H1 (cell line): ENCODE data around the gene COPS2. TPM values are rescaled to one million over a fixed set of nuclear protein-coding genes. Genes with fewer than 3 reads are reported as not detected.

ENCODE experiments used
- CTCF ChIA-PET: fragments of 300-600 bp; sonication (Branson Sonifier 250); formaldehyde crosslinking; loops from one replicate; lab custom pipeline; 2021; ENCODE audit not compliant: partially characterized antibody; lab: Charles Lee
- POLR2A ChIA-PET: fragments of 300-600 bp; sonication (Branson Sonifier 250); formaldehyde crosslinking; loops from one replicate; lab custom pipeline; 2021; ENCODE audit warnings: inconsistent platforms; ENCODE audit not compliant: partially characterized antibody; lab: Charles Lee
- DNase-seq, 2 experiments: peaks; one replicate each; pipeline versions ENCODE4 v3.0.0 to v3.0.0-alpha.2; 2010 to 2022; ENCODE audit warnings: low spot score in 2 of 2, low read depth in 1 of 2, mixed read lengths in 1 of 2
- FAIRE-seq: peaks from 2 replicates; lab custom pipeline; 2011; peaks lifted over from hg19 to GRCh38; lab: Jason Lieb, UNC
- H2AFZ ChIP-seq: 2 replicates; pipeline ENCODE4 v1.8.1; 2012; ENCODE audit warnings: low read length, inconsistent platforms
- H2AK5ac ChIP-seq: 2 replicates; pipeline ENCODE4 v1.6.1; 2013; ENCODE audit warnings: low read depth, low read length
- H2BK120ac ChIP-seq: replicated peaks from 2 replicates; pipeline ENCODE3; 2013; ENCODE audit warnings: low read depth, low read length, inconsistent platforms
- H2BK12ac ChIP-seq: 2 replicates; pipeline ENCODE4 v1.6.1; 2013; ENCODE audit warnings: low read depth, low read length
- H2BK15ac ChIP-seq: 2 replicates; pipeline ENCODE4 v1.6.1; 2013; ENCODE audit warnings: low read length
- H2BK20ac ChIP-seq: 2 replicates; pipeline ENCODE4 v1.6.1; 2013; ENCODE audit warnings: low read length
- H2BK5ac ChIP-seq: 2 replicates; pipeline ENCODE4 v1.6.1; 2013; ENCODE audit warnings: low read depth, low read length
- H3K14ac ChIP-seq: 2 replicates; pipeline ENCODE4 v1.6.1; 2013; ENCODE audit warnings: inconsistent platforms; ENCODE audit not compliant: insufficient read length
- H3K18ac ChIP-seq: 2 replicates; pipeline ENCODE4 v1.6.1; 2013; ENCODE audit warnings: low read length; ENCODE audit errors: extremely low read depth
- H3K23ac ChIP-seq: 2 replicates; pipeline ENCODE4 v1.6.1; 2013; ENCODE audit warnings: inconsistent platforms; ENCODE audit not compliant: insufficient read length
- H3K23me2 ChIP-seq: 2 replicates; pipeline ENCODE4 v1.6.1; 2013; ENCODE audit warnings: low read depth, low read length
- H3K27ac ChIP-seq: 2 replicates; pipeline ENCODE4 v1.6.1; 2011; ENCODE audit warnings: low read depth, low read length, inconsistent platforms
- H3K27me3 ChIP-seq, 4 experiments: replicated peaks in 1 of 4; 1 replicate in 1 of 4; 2 replicates in 3 of 4; pipeline versions ENCODE4 v1.6.1 to v1.8.1; 2011 to 2013; ENCODE audit warnings: low read length in 3 of 4, mild to moderate bottlenecking in 3 of 4, inconsistent platforms in 2 of 4, mixed read lengths in 2 of 4, moderate library complexity in 1 of 4; ENCODE audit not compliant: control insufficient read depth in 3 of 4, insufficient read depth in 3 of 4; ENCODE audit errors: extremely low read depth in 1 of 4
- H3K36me3 ChIP-seq, 4 experiments: 2 replicates each; pipeline versions ENCODE4 v1.6.1 to v1.8.1; 2011 to 2013; ENCODE audit warnings: mild to moderate bottlenecking in 4 of 4, low read length in 3 of 4, moderate library complexity in 2 of 4, control low read depth in 1 of 4, inconsistent platforms in 1 of 4; ENCODE audit not compliant: insufficient read depth in 4 of 4, control insufficient read depth in 2 of 4
- H3K4ac ChIP-seq: replicated peaks from 2 replicates; pipeline ENCODE3; 2013; ENCODE audit warnings: low read length, low read depth, mixed read lengths, inconsistent platforms; ENCODE audit not compliant: insufficient read length
- H3K4me1 ChIP-seq, 4 experiments: replicated peaks in 1 of 4; 1 replicate in 1 of 4; 2 replicates in 3 of 4; pipeline versions ENCODE4 v1.6.1 to v1.8.1; 2011 to 2013; ENCODE audit warnings: low read length in 3 of 4, inconsistent platforms in 2 of 4, mixed read lengths in 1 of 4; ENCODE audit not compliant: insufficient read depth in 4 of 4, control insufficient read depth in 3 of 4
- H3K4me2 ChIP-seq, 2 experiments: 2 replicates each; pipeline versions ENCODE4 v1.6.1 to v1.8.1; 2011 to 2013; ENCODE audit warnings: low read depth in 2 of 2, low read length in 2 of 2, control low read depth in 1 of 2, inconsistent platforms in 1 of 2, mild to moderate bottlenecking in 1 of 2; ENCODE audit not compliant: insufficient read depth in 1 of 2
- H3K4me3 ChIP-seq, 4 experiments: fragments of 200-600, 300-600 bp in 1 of 4; sonication (generic), shearing (Covaris generic), sonication (Bioruptor Twin) in 1 of 4; 2 replicates each; pipeline versions ENCODE4 v1.5.1 to v1.8.1; 2011 to 2016; ENCODE audit warnings: low read length in 4 of 4, low read depth in 3 of 4, control low read depth in 2 of 4, inconsistent platforms in 2 of 4, mild to moderate bottlenecking in 2 of 4, mixed read lengths in 1 of 4, moderate library complexity in 1 of 4; ENCODE audit not compliant: insufficient read depth in 2 of 4; ENCODE audit errors: extremely low read depth in 1 of 4
- H3K56ac ChIP-seq: replicated peaks from 2 replicates; pipeline ENCODE3; 2013; ENCODE audit warnings: low read depth, mild to moderate bottlenecking, mixed read lengths, low read length, inconsistent platforms; ENCODE audit not compliant: insufficient read length
- H3K79me1 ChIP-seq: 2 replicates; pipeline ENCODE4 v1.6.1; 2013; ENCODE audit warnings: low read depth, low read length, control low read depth
- H3K79me2 ChIP-seq, 2 experiments: 2 replicates each; pipeline versions ENCODE4 v1.6.1 to v1.8.1; 2012 to 2013; ENCODE audit warnings: low read length in 2 of 2, mild to moderate bottlenecking in 2 of 2, inconsistent platforms in 1 of 2; ENCODE audit not compliant: insufficient read depth in 2 of 2, control insufficient read depth in 1 of 2
- H3K9ac ChIP-seq, 4 experiments: replicated peaks in 1 of 4; 1 replicate in 1 of 4; 2 replicates in 3 of 4; pipeline versions ENCODE4 v1.6.1 to v1.8.1; 2011 to 2013; ENCODE audit warnings: low read depth in 3 of 4, low read length in 3 of 4, control low read depth in 2 of 4, mild to moderate bottlenecking in 2 of 4, moderate library complexity in 2 of 4, inconsistent platforms in 1 of 4; ENCODE audit errors: extremely low read depth in 1 of 4
- H3K9me3 ChIP-seq, 2 experiments: 2 replicates each; pipeline versions ENCODE4 v1.6.1 to v1.8.1; 2012 to 2013; ENCODE audit warnings: mild to moderate bottlenecking in 2 of 2, moderate library complexity in 2 of 2, control low read depth in 1 of 2, inconsistent platforms in 1 of 2, low read depth in 1 of 2, low read length in 1 of 2, mixed read lengths in 1 of 2; ENCODE audit not compliant: insufficient read depth in 2 of 2
- H4K20me1 ChIP-seq, 2 experiments: replicated peaks in 1 of 2; 2 replicates each; pipeline versions ENCODE3 to v1.8.1; 2011 to 2013; ENCODE audit warnings: inconsistent platforms in 2 of 2, low read length in 2 of 2, mild to moderate bottlenecking in 1 of 2; ENCODE audit not compliant: insufficient read depth in 2 of 2, control insufficient read depth in 1 of 2
- H4K5ac ChIP-seq: 2 replicates; pipeline ENCODE4 v1.6.1; 2013; ENCODE audit warnings: low read length, low read depth, mixed read lengths, inconsistent platforms; ENCODE audit not compliant: insufficient read length
- H4K8ac ChIP-seq: 2 replicates; pipeline ENCODE4 v1.8.0; 2013; ENCODE audit warnings: mild to moderate bottlenecking, moderate library complexity, low read length, inconsistent platforms; ENCODE audit not compliant: insufficient read depth; ENCODE audit errors: extremely low read depth
- H4K91ac ChIP-seq: replicated peaks from 2 replicates; pipeline ENCODE3; 2013; ENCODE audit warnings: low read length, mixed read lengths, inconsistent platforms; ENCODE audit not compliant: insufficient read length
- EZH2 ChIP-seq: fragments of 200-600 bp; sonication (generic); IDR thresholded peaks from 2 replicates; pipeline ENCODE4 v1.7.1; 2012; ENCODE audit warnings: low read depth, mild to moderate bottlenecking, moderate library complexity, low read length, inconsistent platforms; ENCODE audit not compliant: severe bottlenecking
- HDAC2 ChIP-seq, 2 experiments: fragments of 300-600 bp in 1 of 2; sonication (generic) in 1 of 2; IDR thresholded peaks; 2 replicates each; pipeline ENCODE4 v1.6.1; 2011 to 2012; ENCODE audit warnings: low read depth in 2 of 2, low read length in 2 of 2, mild to moderate bottlenecking in 2 of 2, moderate library complexity in 2 of 2, borderline replicate concordance in 1 of 2, inconsistent platforms in 1 of 2
- MAFK ChIP-seq: IDR thresholded peaks from 2 replicates; pipeline ENCODE4 v1.6.1; 2012; ENCODE audit warnings: low read depth, mild to moderate bottlenecking, improper control_type of control experiment, low read length
- MAX ChIP-seq: IDR thresholded peaks from 2 replicates; pipeline ENCODE4 v1.6.1; 2012; ENCODE audit warnings: inconsistent platforms
- NANOG ChIP-seq: IDR thresholded peaks from 2 replicates; pipeline ENCODE4 v1.6.1; 2011; ENCODE audit warnings: low read length, low read depth, mild to moderate bottlenecking, inconsistent platforms; ENCODE audit not compliant: insufficient read depth, poor library complexity, severe bottlenecking
- TBP ChIP-seq: IDR thresholded peaks from 2 replicates; pipeline ENCODE4 v1.6.1; 2011; ENCODE audit warnings: low read depth, low read length, improper control_type of control experiment
- TEAD4 ChIP-seq: IDR thresholded peaks from 2 replicates; pipeline ENCODE4 v1.6.1; 2012; ENCODE audit warnings: low read depth, low read length, inconsistent platforms, mixed read lengths
- WGBS, 2 experiments: shearing (Covaris generic) in 1 of 2; methylation state at CpG; one replicate each; pipeline versions ENCODE4 v1.1.6 to v1.1.7; 2013 to 2015; ENCODE audit warnings: low lambda C conversion rate in 2 of 2, mixed read lengths in 2 of 2, inconsistent platforms in 1 of 2, low coverage in 1 of 2, missing lambda C conversion rate in 1 of 2; ENCODE audit not compliant: insufficient replicate concordance in 2 of 2, insufficient coverage in 1 of 2, insufficient read length in 1 of 2; ENCODE audit errors: extremely low coverage in 1 of 2, missing lambda C conversion rate in 1 of 2; 5-methylcytosine and 5-hydroxymethylcytosine counted together
- polyA plus RNA-seq, 7 experiments: library from polyadenylated mRNA; depleted of rRNA in 3 of 7; stranded (reverse) in 5 of 7; unstranded in 2 of 7; fragments of >200 nt in 5 of 7; fragments of 200-250 nt in 2 of 7; gene quantifications; 1 replicate in 5 of 7; 2 replicates in 1 of 7; 4 replicates in 1 of 7; pipeline versions ENCODE4 v1.2.1 to v1.2.3, GENCODE V29; 2011 to 2013; ENCODE audit warnings: missing spikeins in 2 of 7, mixed read lengths in 2 of 7
- total RNA-seq: library from RNA; stranded (reverse); fragmentation: NEBNext Ultra II Directional; extraction: Animal tissue kit (Norgen Biotek cat#: 25700); gene quantifications from 2 replicates; pipeline ENCODE4 v1.2.1, GENCODE V29; 2021

Gene COPS2
- total and polyA plus RNA-seq, 2 of the 8 experiments (the other 6 are each of a cell fraction or from before 2014, with no cell fraction given) = 17.7 to 85.1 TPM

- H3K23me2 ChIP-seq = no peaks in the 10 kb centered on the region
- no peak overlapping the region for H4K91ac ChIP-seq
- no peaks in the 10 kb centered on the region for H3K79me1 ChIP-seq
- H3K14ac ChIP-seq = no peak overlapping the region
- H3K4me1 ChIP-seq = no peaks in the 10 kb centered on the region
- no peaks in the 10 kb centered on the region for H3K9me3 ChIP-seq
- H2BK20ac ChIP-seq = no peak overlapping the region
- H2BK120ac ChIP-seq = no peak overlapping the region
- no peak overlapping the region for H3K23ac ChIP-seq
- no peaks in the 10 kb centered on the region for H3K79me2 ChIP-seq
- ChIA-PET CTCF (interaction anchor here (1.0 kb wide), 1 partner anchor 70 kb away, joined by 3 read pairs; no protein-coding TSS in a partner anchor), POLR2A (interaction anchor here (0.6 kb wide), 1 partner anchor 24 kb away, joined by 3 read pairs; no protein-coding TSS in a partner anchor)
- no peak overlapping the region for H2BK15ac ChIP-seq
- H3K4me2 ChIP-seq = no peak overlapping the region
- FAIRE-seq = no peak
- H3K56ac ChIP-seq = no peak overlapping the region
- H3K4me3 ChIP-seq = no peak overlapping the region
- H3K4ac ChIP-seq = no peak overlapping the region
- no peak overlapping the region for H4K5ac ChIP-seq
- H3K9ac ChIP-seq = no peak overlapping the region
- H3K27ac ChIP-seq = no peak overlapping the region
- H3K18ac ChIP-seq = no peak overlapping the region
- H4K8ac ChIP-seq = no peak overlapping the region
- TF ChIP-seq HDAC2 (IDR thresholded peaks at IDR 0.05; ENCODE audit: borderline replicate concordance in 1 of 2, low read depth in 2 of 2, low read length in 2 of 2) (no peak), NANOG (no peak), TBP (no peak), EZH2 (no peak), TEAD4 (no peak), MAX (no peak), MAFK (no peak)
- no peak overlapping the region for H2BK5ac ChIP-seq
- no peak for DNase-seq
- 87% methylated on average over 4 of the region's 4 CpGs; no CpG with 5 or more reads in 1 of the 2 experiments for WGBS, 2 experiments
- H2AFZ ChIP-seq = no peak overlapping the region
- H2BK12ac ChIP-seq = no peak overlapping the region
- H2AK5ac ChIP-seq = no peak overlapping the region
- no peaks in the 10 kb centered on the region for H4K20me1 ChIP-seq
- H3K27me3 ChIP-seq = no peaks in the 10 kb centered on the region
- peaks cover 0 to 5% (median 0%) of the 10 kb centered on the region in 4 experiments; a peak in 2 of 8 replicates for H3K36me3 ChIP-seq
These were observed 34.6 kb downstream of the COPS2 start for GRCh38 chr15:49120832-49121231.
